ENCODE results near the gene CLASP1. TPM values are rescaled to one million over a fixed set of nuclear protein-coding genes. Genes with fewer than 3 reads are reported as not detected.

The CLASP1 gene
- total and polyA plus RNA-seq, 2 of the 8 experiments (the other 6 are each of a cell fraction or from before 2014, with no cell fraction given): 7.3 to 53.9 TPM

- Histone ChIP-seq H3K36me3 (ENCODE audit: control insufficient read depth in 2 of 4, insufficient read depth in 4 of 4, low read length in 3 of 4) (no peaks in the 10 kb centered on the region), H3K14ac (ENCODE audit: insufficient read length) (no peak overlapping the region), H3K4me3 (ENCODE audit: extremely low read depth in 1 of 4, insufficient read depth in 2 of 4, low read depth in 3 of 4, low read length in 4 of 4) (no peak overlapping the region), H2AK5ac (ENCODE audit: low read depth, low read length) (no peak overlapping the region), H3K4me2 (ENCODE audit: insufficient read depth in 1 of 2, low read depth in 2 of 2, low read length in 2 of 2) (no peak overlapping the region), H3K23ac (ENCODE audit: insufficient read length) (no peak overlapping the region), H3K9me3 (ENCODE audit: insufficient read depth in 2 of 2, low read depth in 1 of 2, low read length in 1 of 2) (no peaks in the 10 kb centered on the region), H2BK5ac (ENCODE audit: low read depth, low read length) (no peak overlapping the region), H3K56ac (replicated peaks; ENCODE audit: insufficient read length, low read depth, low read length) (no peak overlapping the region), H3K23me2 (ENCODE audit: low read depth, low read length) (0 out of 2 replicates have a peak, but pooled peaks cover 2% of the 10 kb centered on the region), H4K5ac (ENCODE audit: insufficient read length, low read depth, low read length) (no peak overlapping the region), H4K20me1 (replicated peaks in 1 of 2; ENCODE audit: control insufficient read depth in 1 of 2, insufficient read depth in 2 of 2, low read length in 2 of 2) (peaks cover 0 to 2% of the 10 kb centered on the region in 2 experiments), H3K18ac (ENCODE audit: extremely low read depth, low read length) (no peak overlapping the region), H3K27ac (ENCODE audit: low read depth, low read length) (no peak overlapping the region), H2BK20ac (ENCODE audit: low read length) (no peak overlapping the region), H4K8ac (ENCODE audit: extremely low read depth, insufficient read depth, low read length) (no peak overlapping the region), H3K9ac (replicated peaks in 1 of 4; ENCODE audit: extremely low read depth in 1 of 4, low read depth in 3 of 4, low read length in 3 of 4) (no peak overlapping the region), H3K79me1 (ENCODE audit: low read depth, low read length) (peaks cover 15% of the 10 kb centered on the region), H2AFZ (ENCODE audit: low read length) (no peak overlapping the region), H3K27me3 (replicated peaks in 1 of 4; ENCODE audit: control insufficient read depth in 3 of 4, extremely low read depth in 1 of 4, insufficient read depth in 3 of 4, low read length in 3 of 4) (no peaks in the 10 kb centered on the region), H2BK12ac (ENCODE audit: low read depth, low read length) (no peak overlapping the region), H3K79me2 (ENCODE audit: control insufficient read depth in 1 of 2, insufficient read depth in 2 of 2, low read length in 2 of 2) (peaks cover 6 to 90% of the 10 kb centered on the region in 2 experiments; a peak in 3 of 4 replicates), H4K91ac (replicated peaks; ENCODE audit: insufficient read length, low read length) (no peak overlapping the region), H2BK120ac (replicated peaks; ENCODE audit: low read depth, low read length) (no peak overlapping the region), H3K4me1 (replicated peaks in 1 of 4; ENCODE audit: control insufficient read depth in 3 of 4, insufficient read depth in 4 of 4, low read length in 3 of 4) (no peaks in the 10 kb centered on the region; a peak in 1 of 7 replicates), H3K4ac (replicated peaks; ENCODE audit: insufficient read length, low read depth, low read length) (no peak overlapping the region), H2BK15ac (ENCODE audit: low read length) (no peak overlapping the region)
- FAIRE-seq: no peak
- WGBS, 2 experiments (ENCODE audit: extremely low coverage in 1 of 2, insufficient coverage in 1 of 2, insufficient read length in 1 of 2, insufficient replicate concordance in 2 of 2, low coverage in 1 of 2, low lambda C conversion rate in 2 of 2, missing lambda C conversion rate in 1 of 2): 93% methylated on average over 7 of the region's 7 CpGs; no CpG with 5 or more reads in 1 of the 2 experiments
- CTCF ChIA-PET (ENCODE audit: partially characterized antibody): interaction anchor here (0.7 kb wide), 2 partner anchors 143 to 199 kb away, joined by 3 to 4 read pairs; no protein-coding TSS in a partner anchor
- POLR2A ChIA-PET (ENCODE audit: partially characterized antibody): interaction anchor here (4.5 kb wide), 1 partner anchor 15 kb away, joined by 36 read pairs; the partner anchor contains the start of gene RNU4ATAC
- no peak for DNase-seq (ENCODE audit: low read depth in 1 of 2, low spot score in 2 of 2)
- TF ChIP-seq TAF7 (optimal IDR thresholded peaks at IDR 0.05; ENCODE audit: borderline replicate concordance, low read depth, low read length): no peak
- TF ChIP-seq FOSL1 (IDR thresholded peaks at IDR 0.05; ENCODE audit: insufficient read depth, low read depth, low read length): no peak
- no peak for TF ChIP-seq CHD1 (IDR thresholded peaks at IDR 0.05; ENCODE audit: low read depth, low read length)
- TF ChIP-seq ATF2 (IDR thresholded peaks at IDR 0.05; ENCODE audit: low read length): no peak
- TF ChIP-seq SIN3A (conservative IDR thresholded peaks at IDR 0.05 in 1 of 2, IDR thresholded peaks at IDR 0.05 in 1 of 2; ENCODE audit: low read depth in 1 of 2, low read length in 2 of 2): no peak
- no peak for TF ChIP-seq POLR2A (IDR thresholded peaks at IDR 0.05; ENCODE audit: control extremely low read depth in 1 of 2, low read depth in 2 of 2, low read length in 2 of 2)
- TF ChIP-seq SIRT6 (IDR thresholded peaks at IDR 0.05; ENCODE audit: low read length): no peak
- no peak for TF ChIP-seq HDAC6 (IDR thresholded peaks at IDR 0.05; ENCODE audit: low read depth, low read length)
- TF ChIP-seq EZH2 (IDR thresholded peaks at IDR 0.05; ENCODE audit: low read depth, low read length, severe bottlenecking): no peak
- no peak for TF ChIP-seq BRCA1 (IDR thresholded peaks at IDR 0.05; ENCODE audit: low read depth, low read length)
- no peak for TF ChIP-seq SP1 (IDR thresholded peaks at IDR 0.05; ENCODE audit: low read depth, low read length)
These were observed 104.0 kb downstream of the CLASP1 start for GRCh38 chr2:121545257-121545656.

Data from H1 (cell line).